Measurements from ENCODE around the gene LCN12.

- TF ChIP-seq CTCF (IDR thresholded peaks at IDR 0.05; ENCODE audit: low read depth, low read length) (no peak), EZH2phosphoT487 (IDR thresholded peaks at IDR 0.05; ENCODE audit: low read depth) (no peak)
Observed at GRCh38 chr9:136942881-136943230, 9.2 kb upstream of the LCN12 start.
